GM18858 (cell line): ENCODE data around the gene KCNJ5.

Experiments used
- ATAC-seq: cut with Tn5 transposase; IDR thresholded peaks from one replicate; pipeline ENCODE4 v1.9.1; 2021; ENCODE audit not compliant: unreplicated experiment

KCNJ5 gene

DNA sequence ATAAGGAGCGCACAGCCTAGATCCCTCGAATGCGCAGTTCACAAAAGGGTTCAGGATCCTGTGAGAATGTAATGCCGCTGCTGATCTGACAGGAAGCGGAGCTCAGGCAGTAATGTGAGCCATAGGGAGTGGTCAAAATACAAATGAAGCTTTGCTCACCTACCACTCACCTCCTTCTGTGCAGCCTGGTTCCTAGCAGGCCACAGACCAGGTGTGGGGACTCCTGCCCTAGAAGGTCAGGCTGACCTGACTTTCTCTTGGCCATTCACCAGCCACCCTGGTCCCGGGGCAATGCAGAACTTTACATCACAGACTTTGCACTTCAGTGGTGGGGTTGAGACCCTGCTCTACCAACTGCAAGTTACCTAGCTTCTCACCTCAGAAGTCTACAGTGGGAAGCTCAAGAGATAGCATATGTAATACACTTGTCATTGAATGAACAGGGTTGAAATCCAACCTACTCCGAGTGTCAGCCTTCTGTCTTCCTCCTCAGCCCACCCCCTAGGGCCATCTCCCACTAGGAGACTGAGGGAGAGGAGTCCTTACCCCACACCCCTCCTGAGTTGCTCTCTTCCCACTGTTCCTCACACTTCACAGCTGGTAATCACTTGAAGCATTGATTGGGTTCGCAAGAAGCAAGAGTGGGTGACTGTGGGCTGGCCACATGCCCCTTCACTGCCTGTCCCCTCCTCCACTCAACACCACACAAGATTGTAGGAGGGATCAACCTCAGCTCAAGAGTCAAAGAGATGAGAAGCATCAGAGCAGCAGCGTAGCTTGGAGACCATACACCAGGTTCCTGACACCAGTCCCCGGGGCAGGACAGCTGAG lies 22.1 kb upstream of the KCNJ5 start:
- no peak for ATAC-seq

DNA sequence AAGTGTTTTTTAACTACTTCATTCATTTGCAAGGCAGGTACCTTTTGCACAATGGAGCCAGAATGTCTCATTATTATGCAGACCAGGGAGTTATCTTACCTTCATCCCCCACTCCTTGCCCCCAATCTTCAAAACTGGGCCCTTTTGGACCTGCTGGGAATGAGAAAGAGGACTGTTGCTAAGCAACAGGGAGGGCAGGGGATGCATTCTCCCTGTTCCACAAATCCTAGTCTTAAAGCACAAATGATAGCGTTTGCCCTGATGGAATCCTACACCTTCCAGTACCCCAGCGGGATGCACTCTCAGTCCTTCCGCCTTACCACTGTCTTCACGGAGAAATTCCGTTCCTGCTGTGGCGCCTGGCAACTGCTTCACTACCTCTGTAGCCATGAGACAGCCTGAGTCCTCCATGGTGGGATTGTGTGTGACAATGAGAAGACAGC lies 20.0 kb upstream of the KCNJ5 start:
- no peak for ATAC-seq

- no peak for ATAC-seq
These were observed 19.1 kb upstream of the KCNJ5 start for GRCh38 chr11:128872094-128872493.

DNA sequence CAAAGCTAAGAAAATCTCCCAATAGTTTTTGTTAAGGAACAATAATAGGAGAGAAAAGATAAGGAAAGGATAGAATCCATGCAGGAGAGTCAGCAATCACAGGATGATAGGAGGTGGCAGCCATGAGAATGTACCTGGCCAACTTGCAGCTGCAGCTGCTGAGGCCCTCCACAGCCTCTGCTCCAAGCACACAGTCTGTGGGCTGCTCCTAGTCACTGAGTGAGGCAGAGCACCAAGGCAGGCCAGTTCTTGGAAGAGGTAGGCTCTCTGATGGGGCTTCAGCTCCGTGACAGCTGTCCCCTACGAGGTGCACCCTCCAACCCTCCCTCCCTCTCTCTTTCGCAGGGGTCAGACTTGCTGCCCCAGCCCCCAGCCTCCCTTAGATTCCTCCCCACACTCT lies 18.6 kb upstream of the KCNJ5 start:
- no peak for ATAC-seq

DNA sequence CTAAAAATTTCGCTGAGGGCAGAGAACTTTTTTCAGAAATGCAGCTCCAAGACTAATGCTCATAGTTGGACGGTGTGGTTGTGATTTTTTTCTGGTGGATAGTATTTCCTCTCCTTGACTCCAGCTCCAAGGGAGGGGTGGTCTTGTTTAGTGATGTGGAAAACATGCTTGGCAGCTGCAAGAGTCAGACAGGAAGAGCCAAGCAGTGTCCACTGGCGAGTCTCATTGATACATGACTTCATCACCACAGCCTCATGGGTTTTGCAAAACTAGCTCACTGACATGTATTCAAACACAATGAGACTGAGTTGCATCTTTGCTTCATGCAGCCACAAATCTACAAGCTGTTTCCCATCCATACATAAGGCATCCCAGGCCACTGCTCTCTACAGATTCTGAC lies 16.7 kb upstream of the KCNJ5 start:
- no peak for ATAC-seq

- no peak for ATAC-seq
These were observed 15.0 kb upstream of the KCNJ5 start for GRCh38 chr11:128876133-128876650.

DNA sequence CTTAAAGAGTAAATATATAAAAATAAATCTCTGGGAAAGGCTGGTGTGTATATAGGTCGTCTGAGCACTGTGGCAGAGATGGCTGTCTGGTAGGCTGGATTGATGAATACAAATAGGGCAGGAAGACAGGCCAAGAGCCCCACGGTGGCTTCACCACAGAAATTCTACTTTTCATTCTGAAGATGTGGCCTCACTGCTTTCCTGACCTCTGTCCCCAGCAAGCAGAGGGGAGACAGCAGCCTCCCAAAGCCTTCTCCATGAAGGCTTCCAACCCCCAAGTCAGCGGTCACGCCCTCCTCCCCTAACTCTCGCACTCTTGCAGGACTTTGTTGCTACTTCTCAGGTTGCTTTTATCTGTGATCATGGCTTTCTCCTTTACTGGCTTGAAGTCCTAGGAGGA lies 13.4 kb upstream of the KCNJ5 start:
- ATAC-seq: no peak

- no peak for ATAC-seq
These were observed 12.7 kb upstream of the KCNJ5 start for GRCh38 chr11:128878455-128878854.

DNA sequence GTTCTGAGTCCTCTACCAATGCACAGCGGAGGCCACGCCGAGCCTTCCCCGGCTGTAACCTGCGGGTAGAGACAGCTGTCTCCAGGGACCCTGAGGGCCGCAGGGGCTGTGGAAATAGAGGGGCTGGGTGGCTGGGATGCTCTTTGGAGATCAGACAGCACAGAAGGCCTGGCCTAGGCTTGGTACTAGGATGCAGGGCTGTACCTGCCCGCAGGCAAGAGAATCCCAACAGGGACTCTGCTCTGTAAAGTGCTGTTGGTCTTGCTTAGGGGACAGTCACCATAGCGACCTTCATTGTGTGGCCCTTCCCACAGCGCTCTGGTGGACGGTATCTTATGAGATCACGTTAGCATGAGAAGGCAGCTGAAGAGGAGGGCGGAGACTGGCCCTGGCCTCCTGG lies 11.3 kb upstream of the KCNJ5 start:
- no peak for ATAC-seq

- no peak for ATAC-seq
These were observed 9.9 kb upstream of the KCNJ5 start for GRCh38 chr11:128881221-128881620.

- ATAC-seq: no peak
These were observed 8.7 kb upstream of the KCNJ5 start for GRCh38 chr11:128882451-128882850.

- ATAC-seq: no peak
These were observed 7.1 kb upstream of the KCNJ5 start for GRCh38 chr11:128884054-128884453.

GRCh38 chr11:128884703-128885338 lies 6.3 kb upstream of the KCNJ5 start:
- ATAC-seq: peak; percentile 87

- no peak for ATAC-seq
These were observed 4.6 kb upstream of the KCNJ5 start for GRCh38 chr11:128886406-128887124.

GRCh38 chr11:128888034-128888985 lies 2.8 kb upstream of the KCNJ5 start:
- ATAC-seq: no peak

DNA sequence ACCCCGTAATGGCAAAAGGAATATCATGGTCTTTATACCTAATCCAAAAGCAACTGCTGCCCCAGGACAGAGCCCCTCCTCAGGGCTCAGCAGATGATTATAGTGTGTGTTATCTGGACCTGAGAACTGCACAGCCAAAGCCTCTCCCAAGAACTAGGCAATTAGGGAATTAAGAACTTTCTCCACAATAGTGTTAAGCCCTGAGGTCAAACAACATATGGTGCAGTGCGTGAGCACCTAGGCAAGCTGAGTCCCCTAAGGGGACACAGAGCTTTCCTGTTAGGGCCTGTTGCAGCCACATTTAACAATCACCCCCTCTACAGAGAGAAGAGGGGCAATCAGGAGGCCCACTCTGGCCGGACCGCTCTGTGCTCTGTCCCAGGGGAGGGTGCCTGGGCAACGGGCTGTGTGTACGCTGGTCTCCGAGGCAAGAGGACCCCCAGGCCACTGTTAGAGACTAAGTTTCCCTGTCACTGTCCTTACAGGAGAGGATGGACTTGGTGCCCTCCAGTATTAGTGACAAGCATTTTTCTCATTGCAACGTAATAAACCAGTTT lies 1.4 kb upstream of the KCNJ5 start:
- no peak for ATAC-seq

DNA sequence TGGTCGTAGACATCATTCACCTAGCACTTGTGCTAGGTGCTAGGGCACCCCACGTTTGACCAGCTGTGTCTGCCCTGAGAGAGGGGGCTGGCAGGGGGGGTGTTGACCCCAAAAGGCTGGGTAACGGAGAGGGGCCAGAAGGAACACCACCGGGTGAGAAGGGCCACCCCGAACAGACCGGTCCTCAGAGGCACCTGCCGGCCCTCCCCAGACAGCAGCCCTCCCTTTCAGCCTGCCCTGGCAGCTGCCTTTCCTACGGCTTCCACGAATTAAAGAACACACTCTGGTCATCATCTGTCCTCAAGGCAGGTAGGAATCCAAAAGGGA lies 977 bp upstream of the KCNJ5 start:
- no peak for ATAC-seq

GRCh38 chr11:128891913-128892398 lies 800 bp downstream of the KCNJ5 start:
- ATAC-seq: no peak

DNA sequence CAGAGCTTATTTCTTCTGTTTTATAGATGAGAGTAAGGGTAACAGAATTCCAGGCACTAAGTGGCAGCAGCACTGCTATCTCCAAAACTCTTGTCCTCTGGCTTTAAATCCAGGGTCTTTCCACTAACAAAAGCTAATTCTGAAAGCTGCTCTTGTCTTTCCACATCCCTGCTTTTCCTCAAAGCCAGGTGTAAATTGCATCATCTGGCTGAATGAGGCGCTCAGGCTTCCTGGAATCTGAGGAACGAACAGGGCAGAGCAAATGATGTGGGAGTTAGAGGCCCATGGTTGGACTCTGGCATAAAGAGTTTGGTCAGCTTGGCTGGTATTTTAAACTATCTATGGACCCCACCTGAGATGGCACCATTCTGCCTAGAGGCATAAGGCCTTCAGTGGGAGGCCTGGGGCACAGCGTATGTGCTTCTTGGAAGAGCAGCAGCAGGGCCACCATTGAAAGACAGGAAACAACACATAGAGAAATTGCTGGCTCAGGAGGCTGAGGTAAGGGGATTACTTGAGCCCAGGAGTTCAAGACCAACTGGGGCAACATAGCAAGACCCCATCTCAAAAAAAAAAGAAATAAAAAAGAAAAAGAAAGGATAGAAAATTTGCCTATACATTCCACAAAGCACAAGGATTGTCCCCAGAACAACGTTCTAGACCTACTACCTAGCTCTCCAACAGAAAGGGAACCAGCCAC lies 1.9 kb downstream of the KCNJ5 start:
- ATAC-seq: no peak
